OCI-LY3 (cell line): ENCODE results near the gene PON2.

Source experiments
- CTCF ChIP-seq: fragments of 200-600, 300-600 bp; sonication (generic); IDR thresholded peaks from 2 replicates; pipeline ENCODE4 v1.5.1; 2014; ENCODE audit warnings: antibody characterized with exemption, low read length, low read depth
- EZH2phosphoT487 ChIP-seq: fragments of 200-600 bp; shearing (Covaris generic); IDR thresholded peaks from 2 replicates; pipeline ENCODE4 v1.6.1; 2018; ENCODE audit warnings: antibody characterized with exemption, mixed run types, low read depth

GRCh38 chr7:95396136-95397032 lies 38.4 kb downstream of the PON2 start, which contains the start of gene PON3:
- no peak for TF ChIP-seq CTCF
- no peak for TF ChIP-seq EZH2phosphoT487
